ENCODE data around the gene NBEA. TPM values are rescaled to one million over a fixed set of nuclear protein-coding genes. Genes with fewer than 3 reads are reported as not detected.

NBEA gene
- total RNA-seq, 2 experiments from 2014 or later = 0.26 to 0.29 TPM

DNA sequence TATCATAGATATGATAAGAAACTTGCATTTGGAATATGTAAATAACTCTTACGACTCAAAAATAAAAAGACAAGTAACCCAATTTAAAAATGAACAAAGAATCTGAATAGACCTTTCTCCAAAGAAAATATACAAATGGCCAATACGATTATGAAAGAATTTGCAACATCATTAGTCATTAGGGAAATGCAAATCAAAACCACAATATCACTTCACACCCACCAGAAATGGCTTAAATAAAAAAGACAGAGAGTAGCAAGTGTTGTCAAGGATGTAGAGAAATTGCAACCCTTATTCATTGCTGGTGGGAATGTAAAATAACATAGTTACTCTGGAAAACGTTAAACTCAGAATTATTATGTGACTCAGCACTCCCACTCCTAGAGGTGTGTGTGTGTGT lies 761.0 kb downstream of the NBEA start:
- Mint-ChIP-seq H3K4me1 (ENCODE audit: low read depth) (no peaks in the 10 kb centered on the region), H3K27me3 (peaks cover 4% of the 10 kb centered on the region), H3K4me3 (no peak overlapping the region), H3K36me3 (no peaks in the 10 kb centered on the region), H3K27ac (no peak overlapping the region), H3K9me3 (no peaks in the 10 kb centered on the region)
- POLR2A ChIA-PET = no interaction called here
- intact Hi-C loops (cut with micrococcal nuclease) = no loop called here
- no peak for DNase-seq
- CTCF ChIA-PET = no interaction called here

DNA sequence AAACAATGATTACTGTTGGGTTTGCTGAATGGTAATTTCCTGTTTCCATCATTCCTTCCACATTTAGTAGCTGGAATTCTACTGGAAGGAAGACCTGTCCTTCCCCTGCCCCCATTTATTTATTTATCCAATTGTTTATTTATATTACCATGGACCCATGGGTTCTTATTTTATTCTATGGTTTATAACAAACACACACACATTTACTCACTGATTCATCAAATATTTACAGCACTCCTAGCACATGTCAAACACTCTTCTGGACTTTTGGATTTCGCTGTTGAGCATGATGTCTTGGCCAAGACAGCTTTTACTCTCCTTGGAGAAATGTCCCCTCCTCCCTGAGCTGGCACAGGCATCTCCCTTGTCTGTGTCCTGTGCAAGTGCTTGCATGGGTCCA lies 762.3 kb downstream of the NBEA start:
- POLR2A ChIA-PET = no interaction called here

GRCh38 chr13:35706281-35706680 lies 764.2 kb downstream of the NBEA start:
- H3K9me3 Mint-ChIP-seq = no peaks in the 10 kb centered on the region
- ChIA-PET POLR2A (no interaction called here), CTCF (interaction anchor here (0.6 kb wide), 1 partner anchor 221 kb away, joined by 3 read pairs; no protein-coding TSS in a partner anchor)
- intact Hi-C loops (cut with micrococcal nuclease) = no loop called here
- H3K36me3 Mint-ChIP-seq = no peaks in the 10 kb centered on the region
- H3K27me3 Mint-ChIP-seq = no peaks in the 10 kb centered on the region
- H3K4me3 Mint-ChIP-seq = no peak overlapping the region
- no peaks in the 10 kb centered on the region for H3K4me1 Mint-ChIP-seq (ENCODE audit: low read depth)
- no peak for DNase-seq
- H3K27ac Mint-ChIP-seq = no peak overlapping the region

More for the DNA sequence above, 762.3 kb downstream of the NBEA start:
- Mint-ChIP-seq H3K9me3 (no peaks in the 10 kb centered on the region), H3K4me3 (no peak overlapping the region), H3K27me3 (no peaks in the 10 kb centered on the region), H3K36me3 (no peaks in the 10 kb centered on the region), H3K27ac (no peak overlapping the region), H3K4me1 (ENCODE audit: low read depth) (no peaks in the 10 kb centered on the region)
- CTCF ChIA-PET = no interaction called here
- intact Hi-C loops (cut with micrococcal nuclease) = no loop called here
- no peak for DNase-seq

- Mint-ChIP-seq H3K4me1 (ENCODE audit: low read depth) (no peaks in the 10 kb centered on the region), H3K27me3 (no peaks in the 10 kb centered on the region), H3K36me3 (no peaks in the 10 kb centered on the region), H3K27ac (no peak overlapping the region), H3K4me3 (no peak overlapping the region), H3K9me3 (no peaks in the 10 kb centered on the region)
- CTCF ChIA-PET = no interaction called here
- intact Hi-C loops (cut with micrococcal nuclease) = no loop called here
- DNase-seq = no peak
- POLR2A ChIA-PET = no interaction called here
Observed at GRCh38 chr13:35706721-35707120, 764.7 kb downstream of the NBEA start.

DNA sequence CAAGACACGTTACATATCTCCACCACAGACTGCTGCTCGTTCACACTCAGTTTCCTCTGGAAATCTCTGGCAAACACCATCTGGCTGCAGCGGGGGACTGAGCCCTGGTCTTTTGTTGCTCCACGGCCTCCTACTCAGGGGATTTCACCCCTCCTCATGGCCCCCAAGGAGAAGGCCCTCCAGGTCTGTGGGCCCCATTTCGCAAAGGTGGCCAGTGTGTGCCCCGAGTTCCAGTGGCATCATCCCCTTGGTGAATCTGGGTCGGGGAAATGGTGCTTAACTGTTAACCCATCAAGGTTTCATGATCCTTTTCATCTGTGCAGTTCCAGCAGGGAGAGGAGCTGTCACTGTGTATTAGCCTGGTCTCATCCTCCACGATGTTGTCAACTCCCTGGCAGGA lies 769.8 kb downstream of the NBEA start:
- intact Hi-C loops (cut with micrococcal nuclease) = no loop called here
- no peaks in the 10 kb centered on the region for H3K9me3 Mint-ChIP-seq
- no peak overlapping the region for H3K4me3 Mint-ChIP-seq
- ChIA-PET CTCF (no interaction called here), POLR2A (no interaction called here)
- no peaks in the 10 kb centered on the region for H3K27me3 Mint-ChIP-seq
- no peak for DNase-seq
- no peaks in the 10 kb centered on the region for H3K4me1 Mint-ChIP-seq (ENCODE audit: low read depth)
- H3K36me3 Mint-ChIP-seq = no peaks in the 10 kb centered on the region
- no peak overlapping the region for H3K27ac Mint-ChIP-seq

DNA sequence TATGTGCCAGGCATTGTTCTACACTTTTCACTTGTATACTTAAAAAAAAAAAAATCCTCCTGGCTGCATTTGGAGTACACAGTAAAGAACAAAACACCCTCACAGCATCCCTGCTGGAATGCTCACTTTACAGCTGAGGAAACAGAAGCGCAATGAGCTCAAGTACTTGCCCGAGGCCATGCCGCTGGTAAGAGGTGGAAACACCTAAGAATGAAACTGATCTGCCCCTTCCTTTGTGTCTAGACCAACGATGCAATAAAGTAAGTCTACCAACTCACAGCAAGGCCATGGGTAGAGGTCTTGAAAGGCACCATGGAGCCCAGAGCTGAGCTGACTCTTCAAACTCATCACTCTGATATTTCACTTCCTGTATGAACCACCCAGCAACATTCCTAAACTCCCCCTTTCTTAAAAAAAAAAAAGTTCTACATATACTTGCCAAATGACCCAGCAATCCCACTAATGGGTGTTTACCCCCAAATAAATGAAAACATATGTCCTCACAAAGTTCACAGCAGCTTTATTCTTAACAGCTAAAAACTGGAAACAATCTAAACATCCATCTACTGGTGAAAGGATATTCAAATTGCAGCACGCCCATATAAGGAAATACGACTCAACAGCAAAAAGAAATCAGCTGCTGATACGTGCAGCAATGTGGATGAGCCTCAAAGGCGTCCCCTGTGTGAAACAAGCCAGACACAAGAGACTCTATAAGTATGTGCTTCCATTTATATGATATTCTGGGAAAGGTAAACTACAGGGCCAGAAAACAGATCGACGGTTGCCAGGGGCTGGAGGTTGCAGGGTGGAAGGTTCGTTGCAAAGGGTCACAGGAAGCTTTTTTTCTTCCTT lies 771.1 kb downstream of the NBEA start:
- no peaks in the 10 kb centered on the region for H3K9me3 Mint-ChIP-seq
- H3K4me3 Mint-ChIP-seq = no peak overlapping the region
- H3K36me3 Mint-ChIP-seq = no peaks in the 10 kb centered on the region
- intact Hi-C loops (cut with micrococcal nuclease) = no loop called here
- CTCF ChIA-PET = no interaction called here
- POLR2A ChIA-PET = no interaction called here
- no peak for DNase-seq
- no peaks in the 10 kb centered on the region for H3K27me3 Mint-ChIP-seq
- H3K4me1 Mint-ChIP-seq (ENCODE audit: low read depth) = no peaks in the 10 kb centered on the region
- H3K27ac Mint-ChIP-seq = no peak overlapping the region

GRCh38 chr13:35714121-35714520 lies 772.1 kb downstream of the NBEA start:
- H3K9me3 Mint-ChIP-seq = no peaks in the 10 kb centered on the region

DNA sequence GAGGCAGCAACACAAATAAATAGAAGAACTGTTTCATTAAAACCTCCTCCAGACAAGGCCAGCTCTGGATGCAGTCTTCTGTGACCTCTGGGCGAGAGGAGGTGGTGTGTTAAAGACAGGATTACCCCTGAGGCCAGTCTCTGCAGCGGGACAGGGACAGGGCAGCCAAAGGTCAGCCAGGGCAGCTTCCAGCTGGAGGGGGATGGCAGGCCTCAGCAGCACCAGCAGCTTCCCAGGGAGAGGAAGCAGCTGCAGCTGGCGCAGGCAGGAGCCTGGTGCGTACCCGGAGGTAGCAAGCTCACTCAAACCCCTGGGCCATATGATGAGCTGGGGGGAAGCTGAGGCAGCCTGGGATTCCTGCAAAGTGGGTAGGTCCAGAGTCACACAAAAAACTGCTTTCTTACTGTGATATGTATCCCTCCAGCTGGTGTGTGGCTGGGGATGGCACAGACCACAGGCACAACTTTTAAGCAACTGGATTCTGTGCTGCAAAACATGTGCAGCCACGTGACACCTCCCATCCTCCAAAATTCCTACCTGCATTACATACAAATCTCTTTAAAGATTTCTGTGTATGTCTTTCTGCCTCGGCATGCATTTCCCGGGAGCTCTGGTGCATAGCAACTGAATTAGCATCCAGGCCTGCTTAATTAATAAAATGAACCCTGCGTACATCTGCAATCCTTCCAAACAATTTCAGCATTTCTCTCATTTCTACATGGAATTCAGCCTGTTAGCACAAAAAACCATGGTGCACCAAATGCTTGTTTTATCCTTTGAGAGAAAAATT lies 772.7 kb downstream of the NBEA start:
- Mint-ChIP-seq H3K36me3 (no peaks in the 10 kb centered on the region), H3K27ac (no peak overlapping the region), H3K4me1 (ENCODE audit: low read depth) (no peaks in the 10 kb centered on the region), H3K27me3 (no peaks in the 10 kb centered on the region), H3K4me3 (no peak overlapping the region), H3K9me3 (no peaks in the 10 kb centered on the region)
- POLR2A ChIA-PET = no interaction called here
- DNase-seq = no peak
- intact Hi-C loops (cut with micrococcal nuclease) = no loop called here
- CTCF ChIA-PET = no interaction called here

More at GRCh38 chr13:35714121-35714520, 772.1 kb downstream of the NBEA start:
- Mint-ChIP-seq H3K4me1 (ENCODE audit: low read depth) (no peaks in the 10 kb centered on the region), H3K4me3 (no peak overlapping the region), H3K27ac (no peak overlapping the region), H3K27me3 (no peaks in the 10 kb centered on the region), H3K36me3 (no peaks in the 10 kb centered on the region)
- ChIA-PET POLR2A (no interaction called here), CTCF (no interaction called here)
- intact Hi-C loops (cut with micrococcal nuclease) = no loop called here
- DNase-seq = no peak

DNA sequence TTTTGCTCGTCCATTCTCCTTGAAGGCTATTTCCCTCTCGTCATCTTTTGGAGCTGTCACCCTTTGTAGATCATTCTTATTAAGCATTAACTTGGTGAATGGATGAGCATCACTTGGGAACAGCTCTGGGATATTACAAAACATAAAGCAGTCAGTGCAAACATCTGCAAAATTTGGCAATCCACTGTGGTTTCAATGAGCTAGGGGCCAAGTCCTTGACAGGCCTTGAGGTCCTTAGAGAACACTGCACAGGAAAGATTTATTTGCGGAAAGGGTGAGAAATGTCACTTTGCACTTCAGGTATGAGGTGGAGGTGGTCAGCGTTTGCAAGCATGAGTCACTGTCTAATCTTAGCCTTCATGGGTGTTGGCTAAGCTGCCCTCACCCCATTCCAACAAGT lies 774.1 kb downstream of the NBEA start:
- ChIA-PET CTCF (no interaction called here), POLR2A (no interaction called here)
- Mint-ChIP-seq H3K9me3 (no peaks in the 10 kb centered on the region), H3K4me3 (no peak overlapping the region), H3K27ac (no peak overlapping the region), H3K36me3 (no peaks in the 10 kb centered on the region), H3K4me1 (ENCODE audit: low read depth) (no peaks in the 10 kb centered on the region), H3K27me3 (peaks cover 6% of the 10 kb centered on the region)
- no peak for DNase-seq
- intact Hi-C loops (cut with micrococcal nuclease) = no loop called here

DNA sequence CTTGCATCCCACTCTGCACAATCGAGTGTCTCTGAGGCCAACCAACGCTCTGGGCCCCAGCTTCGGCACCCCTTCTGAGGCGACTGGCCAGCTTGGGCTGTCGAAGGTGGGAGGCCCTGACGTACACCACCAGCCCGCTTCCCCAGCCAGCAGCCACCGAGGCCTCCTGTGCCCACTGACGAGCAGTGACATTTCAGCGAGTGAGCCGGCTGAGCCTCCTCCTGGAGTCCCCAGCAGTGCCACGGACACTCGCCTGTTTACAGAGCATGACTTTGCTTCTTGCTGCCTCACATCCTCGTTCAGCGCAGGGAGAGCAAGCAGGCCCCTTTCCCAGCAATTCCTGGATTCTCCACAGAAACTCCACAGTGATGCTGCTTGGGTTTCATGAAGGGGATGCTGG lies 774.7 kb downstream of the NBEA start:
- H3K4me1 Mint-ChIP-seq (ENCODE audit: low read depth) = no peaks in the 10 kb centered on the region
- ChIA-PET CTCF (no interaction called here), POLR2A (no interaction called here)
- no peaks in the 10 kb centered on the region for H3K9me3 Mint-ChIP-seq
- H3K27me3 Mint-ChIP-seq = peaks cover 7% of the 10 kb centered on the region
- no peak for DNase-seq
- no peak overlapping the region for H3K27ac Mint-ChIP-seq
- intact Hi-C loops (cut with micrococcal nuclease) = no loop called here
- no peaks in the 10 kb centered on the region for H3K36me3 Mint-ChIP-seq
- H3K4me3 Mint-ChIP-seq = no peak overlapping the region

GRCh38 chr13:35718084-35718483 lies 776.0 kb downstream of the NBEA start:
- no peaks in the 10 kb centered on the region for H3K36me3 Mint-ChIP-seq
- H3K27me3 Mint-ChIP-seq = peaks cover 7% of the 10 kb centered on the region
- POLR2A ChIA-PET = no interaction called here
- no peak for DNase-seq
- no peaks in the 10 kb centered on the region for H3K9me3 Mint-ChIP-seq
- no peaks in the 10 kb centered on the region for H3K4me1 Mint-ChIP-seq (ENCODE audit: low read depth)
- H3K27ac Mint-ChIP-seq = no peak overlapping the region
- H3K4me3 Mint-ChIP-seq = no peak overlapping the region
- intact Hi-C loops (cut with micrococcal nuclease) = no loop called here
- CTCF ChIA-PET = no interaction called here

DNA sequence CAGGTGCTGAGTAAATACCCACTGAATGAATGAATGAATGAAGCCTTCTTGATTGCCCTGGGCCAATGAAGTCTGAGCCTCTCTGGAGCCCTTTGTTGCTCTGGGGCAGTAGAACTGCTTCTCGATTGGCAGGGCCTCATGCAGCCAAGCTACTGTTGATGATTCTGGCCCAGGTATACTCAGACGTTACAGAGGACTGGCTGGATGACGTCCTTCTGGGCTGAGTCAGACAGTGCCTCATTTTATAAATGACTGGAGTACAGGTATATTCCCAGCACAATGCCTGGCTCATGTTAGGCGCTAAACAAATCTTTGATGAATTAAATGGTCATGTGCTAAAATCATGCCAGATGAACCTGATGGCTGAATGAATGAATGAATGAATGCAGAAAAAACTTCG lies 778.2 kb downstream of the NBEA start:
- peaks cover 7% of the 10 kb centered on the region for H3K27me3 Mint-ChIP-seq

More for the DNA sequence above, 778.2 kb downstream of the NBEA start:
- ChIA-PET POLR2A (no interaction called here), CTCF (no interaction called here)
- H3K4me1 Mint-ChIP-seq (ENCODE audit: low read depth) = no peaks in the 10 kb centered on the region
- no peaks in the 10 kb centered on the region for H3K36me3 Mint-ChIP-seq
- H3K9me3 Mint-ChIP-seq = no peaks in the 10 kb centered on the region
- H3K27ac Mint-ChIP-seq = no peak overlapping the region
- no peak for DNase-seq
- no peak overlapping the region for H3K4me3 Mint-ChIP-seq
- intact Hi-C loops (cut with micrococcal nuclease) = loop anchor here (5.0 kb wide), 1 partner anchor 88 kb away; no protein-coding TSS in a partner anchor
